ENCODE measurements around the gene PIGN. TPM values are rescaled to one million over a fixed set of nuclear protein-coding genes. Genes with fewer than 3 reads are reported as not detected.
A peak's percentile ranks its signal among the peaks of the same experiment; 100 is the strongest.

PIGN gene
- total and polyA plus RNA-seq, 2 donors (not counting 3 experiments of a cell fraction or from before 2014, with no cell fraction given): 13.7 to 26.1 TPM

GRCh38 chr18:61992923-61993322, 193.9 kb downstream of the PIGN start:
- Histone ChIP-seq H4K20me1 (replicated peaks; ENCODE audit: control insufficient read depth, extremely low read depth, insufficient read depth, low read length) (no peaks in the 10 kb centered on the region), H3K27ac (ENCODE audit: insufficient read depth, low read depth, low read length) (peak overlapping the region; percentile 98), H3K9me3 (replicated peaks; ENCODE audit: control insufficient read depth, insufficient read depth, low read length) (no peaks in the 10 kb centered on the region), H3K4me1 (ENCODE audit: control insufficient read depth, extremely low read depth, insufficient read depth, low read length) (peaks cover 64% of the 10 kb centered on the region), H3K79me2 (ENCODE audit: control insufficient read depth, insufficient read depth, low read length) (no peaks in the 10 kb centered on the region), H2AFZ (ENCODE audit: low read depth, low read length) (peak overlapping the region; percentile 56), H3K9me1 (replicated peaks; ENCODE audit: control insufficient read depth, extremely low read depth, insufficient read depth, low read length) (no peaks in the 10 kb centered on the region), H3K4me2 (ENCODE audit: insufficient read depth, low read length) (peak overlapping the region; percentile 84), H3K4me3 (replicated peaks in 1 of 3; ENCODE audit: insufficient read depth in 1 of 3, low read depth in 1 of 3, low read length in 3 of 3) (no peak overlapping the region), H3K36me3 (ENCODE audit: control insufficient read depth in 2 of 2, extremely low read depth in 1 of 2, insufficient read depth in 2 of 2, low read length in 2 of 2) (no peaks in the 10 kb centered on the region), H3K9ac (replicated peaks; ENCODE audit: extremely low read depth, insufficient read depth, low read length) (peak overlapping the region; percentile 85), H3K27me3 (ENCODE audit: control insufficient read depth in 2 of 2, insufficient read depth in 2 of 2, low read length in 2 of 2) (no peaks in the 10 kb centered on the region)
- no TSS peak for BruUV-seq (replicated peaks)
- DNase-seq (ENCODE audit: low read depth, low spot score) (no peak), FAIRE-seq (peak; percentile 60)
- ChIA-PET POLR2A (no interaction called here), CTCF (interaction anchor here (1.2 to 1.6 kb wide), 3 partner anchors 30 to 45 kb away, joined by 3 to 4 read pairs (median 3); no protein-coding TSS in a partner anchor)
- TF ChIP-seq POLR2AphosphoS5 (IDR thresholded peaks at IDR 0.05; ENCODE audit: insufficient read depth, low read depth, low read length): no peak
- TF ChIP-seq POLR2A (IDR thresholded peaks at IDR 0.05; ENCODE audit: low read depth, low read length): no peak
- TF ChIP-seq FOS (IDR thresholded peaks at IDR 0.05; ENCODE audit: borderline replicate concordance, insufficient read depth, low read length): no peak
- no peak for TF ChIP-seq JUN (IDR thresholded peaks at IDR 0.05; ENCODE audit: borderline replicate concordance, insufficient read depth, insufficient read length, low read depth)
- TF ChIP-seq MYC (IDR thresholded peaks at IDR 0.05; ENCODE audit: low read depth, low read length): no peak
- no peak for TF ChIP-seq MAX (IDR thresholded peaks at IDR 0.05; ENCODE audit: insufficient read depth, insufficient read length)
- no peak for TF ChIP-seq GATA2 (IDR thresholded peaks at IDR 0.05; ENCODE audit: insufficient read depth, insufficient read length, low read depth, low read length)
- no peak for TF ChIP-seq CTCF (IDR thresholded peaks at IDR 0.05; ENCODE audit: extremely low read depth in 1 of 2, insufficient read depth in 1 of 2, low read depth in 1 of 2, low read length in 2 of 2)
- dilution Hi-C loops (cut with MboI; ENCODE audit: extremely low pct_ligation_motif_present, low sequenced_read_pairs): no loop called here
- intact Hi-C loops (cut with micrococcal nuclease): loop anchor here (1.0 to 10.0 kb wide), 6 partner anchors 35 to 386 kb away; no protein-coding TSS in a partner anchor

Measured in endothelial cell of umbilical vein (primary cell).